ENCODE results near the gene INPP4A.

INPP4A gene

GRCh38 chr2:98565941-98566340, 121.3 kb downstream of the INPP4A start:
- H3K27ac ChIP-seq = no peak overlapping the region
- no peak for TF ChIP-seq CTCF (conservative IDR thresholded peaks at IDR 0.05)

- no peak overlapping the region for H3K27ac ChIP-seq
- no peak for TF ChIP-seq CTCF (conservative IDR thresholded peaks at IDR 0.05)
Measured at GRCh38 chr2:98568161-98568956, 123.7 kb downstream of the INPP4A start.

GRCh38 chr2:98569197-98569793, 124.6 kb downstream of the INPP4A start:
- no peak overlapping the region for H3K27ac ChIP-seq
- peak; percentile 78 for TF ChIP-seq CTCF (conservative IDR thresholded peaks at IDR 0.05)

GRCh38 chr2:98569915-98570314, 125.3 kb downstream of the INPP4A start:
- H3K27ac ChIP-seq = no peak overlapping the region
- TF ChIP-seq CTCF (conservative IDR thresholded peaks at IDR 0.05) = no peak

- no peak for TF ChIP-seq CTCF (conservative IDR thresholded peaks at IDR 0.05)
Measured at GRCh38 chr2:98570356-98570755, 125.7 kb downstream of the INPP4A start.

GRCh38 chr2:98571121-98571701, 126.6 kb downstream of the INPP4A start:
- H3K27ac ChIP-seq = no peak overlapping the region
- no peak for TF ChIP-seq CTCF (conservative IDR thresholded peaks at IDR 0.05)

More at GRCh38 chr2:98570356-98570755, 125.7 kb downstream of the INPP4A start:
- no peak overlapping the region for H3K27ac ChIP-seq

- no peak overlapping the region for H3K27ac ChIP-seq
- TF ChIP-seq CTCF (conservative IDR thresholded peaks at IDR 0.05) = no peak
Measured at GRCh38 chr2:98571796-98572195, 127.1 kb downstream of the INPP4A start.
